OCI-M2 (cell line): ENCODE measurements around the gene SYNGR1.
"Not testable (repeated sequence)": the region's sequence is repeated elsewhere in the genome, so short reads cannot be mapped to it uniquely, and the experiment has no call there.

Experiments
- DNase-seq: peaks from one replicate; lab custom pipeline; 2025; ENCODE audit not compliant: unreplicated experiment; lab: John Stamatoyannopoulos, UW

SYNGR1 gene

GRCh38 chr22:39405346-39406085 is 55.7 kb downstream of the SYNGR1 start:
- DNase-seq = no peak

- DNase-seq = no peak
Observed at GRCh38 chr22:39408173-39408572, 58.4 kb downstream of the SYNGR1 start.

- DNase-seq = no peak
Observed at GRCh38 chr22:39408807-39409206, 59.0 kb downstream of the SYNGR1 start.

GRCh38 chr22:39409516-39410029 is 59.8 kb downstream of the SYNGR1 start:
- no peak for DNase-seq

GRCh38 chr22:39410264-39410663 is 60.5 kb downstream of the SYNGR1 start:
- DNase-seq = no peak

- not testable (repeated sequence) for DNase-seq
Observed at GRCh38 chr22:39411828-39412365, 62.1 kb downstream of the SYNGR1 start.

- not testable (repeated sequence) for DNase-seq
Observed at GRCh38 chr22:39413204-39413603, 63.4 kb downstream of the SYNGR1 start.

GRCh38 chr22:39414377-39414776 is 64.6 kb downstream of the SYNGR1 start:
- no peak for DNase-seq

- DNase-seq = no peak
Observed at GRCh38 chr22:39414886-39415285, 65.1 kb downstream of the SYNGR1 start.

- DNase-seq = no peak
Observed at GRCh38 chr22:39415506-39415905, 65.7 kb downstream of the SYNGR1 start.

GRCh38 chr22:39416319-39416718 is 66.5 kb downstream of the SYNGR1 start:
- DNase-seq = no peak

GRCh38 chr22:39417641-39418040 is 67.8 kb downstream of the SYNGR1 start:
- DNase-seq = no peak

- no peak for DNase-seq
Observed at GRCh38 chr22:39418696-39419095, 68.9 kb downstream of the SYNGR1 start.

- DNase-seq = no peak
Observed at GRCh38 chr22:39419096-39419495, 69.3 kb downstream of the SYNGR1 start.

- DNase-seq = no peak
Observed at GRCh38 chr22:39419911-39420310, 70.1 kb downstream of the SYNGR1 start.

- DNase-seq = no peak
Observed at GRCh38 chr22:39421691-39422090, 71.9 kb downstream of the SYNGR1 start.

GRCh38 chr22:39422101-39422500 is 72.3 kb downstream of the SYNGR1 start:
- no peak for DNase-seq

- DNase-seq = no peak
Observed at GRCh38 chr22:39422721-39423120, 72.9 kb downstream of the SYNGR1 start.

- no peak for DNase-seq
Observed at GRCh38 chr22:39423976-39424375, 74.2 kb downstream of the SYNGR1 start.

GRCh38 chr22:39426380-39427043 is 76.7 kb downstream of the SYNGR1 start:
- no peak for DNase-seq

GRCh38 chr22:39427751-39428596 is 78.2 kb downstream of the SYNGR1 start:
- DNase-seq = no peak
